Measurements from ENCODE around the gene NAPG.

DNA sequence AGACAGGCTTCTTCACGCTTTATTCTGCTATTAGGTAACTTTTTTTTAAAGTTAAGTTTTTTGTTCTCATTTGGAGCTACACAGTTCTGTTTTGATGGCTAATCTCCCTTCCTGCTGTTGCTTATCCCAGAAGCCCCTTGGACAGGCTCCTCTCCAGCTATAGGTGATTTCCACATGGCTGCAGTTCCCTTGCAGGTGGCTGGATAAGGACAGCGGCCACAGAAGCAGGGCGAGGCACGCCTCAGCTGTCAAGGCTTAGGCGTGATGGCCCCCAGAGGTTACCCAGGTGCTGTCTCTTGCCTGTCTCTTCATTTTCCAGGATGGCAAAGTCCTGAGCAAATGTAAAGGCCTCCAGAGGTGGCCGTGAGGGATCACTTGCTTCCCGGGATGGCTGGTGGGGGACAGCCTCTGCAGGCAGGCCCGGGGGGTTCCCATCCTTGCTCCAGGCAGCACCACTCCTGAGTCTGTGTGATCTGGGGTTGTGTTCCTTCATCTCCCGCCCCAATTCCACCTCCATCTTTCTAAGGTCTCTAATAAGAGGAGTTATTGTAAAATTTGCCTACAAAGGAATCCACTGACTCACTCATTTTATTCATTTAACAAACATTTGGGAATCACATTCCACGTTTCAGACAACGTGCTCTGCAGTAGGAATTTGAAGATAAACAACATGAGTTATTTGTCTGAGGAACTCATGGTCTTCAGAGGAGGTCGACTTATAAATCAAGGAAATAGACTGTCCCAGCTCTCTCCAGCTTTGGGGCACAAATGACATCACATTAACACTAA, 53.4 kb downstream of the NAPG start:
- TF ChIP-seq, protein P1, sequence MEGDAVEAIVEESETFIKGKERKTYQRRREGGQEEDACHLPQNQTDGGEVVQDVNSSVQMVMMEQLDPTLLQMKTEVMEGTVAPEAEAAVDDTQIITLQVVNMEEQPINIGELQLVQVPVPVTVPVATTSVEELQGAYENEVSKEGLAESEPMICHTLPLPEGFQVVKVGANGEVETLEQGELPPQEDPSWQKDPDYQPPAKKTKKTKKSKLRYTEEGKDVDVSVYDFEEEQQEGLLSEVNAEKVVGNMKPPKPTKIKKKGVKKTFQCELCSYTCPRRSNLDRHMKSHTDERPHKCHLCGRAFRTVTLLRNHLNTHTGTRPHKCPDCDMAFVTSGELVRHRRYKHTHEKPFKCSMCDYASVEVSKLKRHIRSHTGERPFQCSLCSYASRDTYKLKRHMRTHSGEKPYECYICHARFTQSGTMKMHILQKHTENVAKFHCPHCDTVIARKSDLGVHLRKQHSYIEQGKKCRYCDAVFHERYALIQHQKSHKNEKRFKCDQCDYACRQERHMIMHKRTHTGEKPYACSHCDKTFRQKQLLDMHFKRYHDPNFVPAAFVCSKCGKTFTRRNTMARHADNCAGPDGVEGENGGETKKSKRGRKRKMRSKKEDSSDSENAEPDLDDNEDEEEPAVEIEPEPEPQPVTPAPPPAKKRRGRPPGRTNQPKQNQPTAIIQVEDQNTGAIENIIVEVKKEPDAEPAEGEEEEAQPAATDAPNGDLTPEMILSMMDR (IDR thresholded peaks at IDR 0.05): no peak
- no peak for TF ChIP-seq RNF2 (IDR thresholded peaks at IDR 0.05; ENCODE audit: borderline replicate concordance, low read depth)
- TF ChIP-seq RARB (CRISPR knock-in tag; IDR thresholded peaks at IDR 0.05): no peak
- no peak for TF ChIP-seq PHF8 (IDR thresholded peaks at IDR 0.05; ENCODE audit: borderline replicate concordance, low read depth)
- TF ChIP-seq POLR2A (IDR thresholded peaks at IDR 0.05; ENCODE audit: low read length): no peak
- no peak for TF ChIP-seq NFE2L2 (conservative IDR thresholded peaks at IDR 0.05; ENCODE audit: low read length)
- no peak for TF ChIP-seq FOSL2 (IDR thresholded peaks at IDR 0.05)
- TF ChIP-seq FOSL2 (CRISPR knock-in tag; IDR thresholded peaks at IDR 0.05): no peak
- TF ChIP-seq RCOR1 (IDR thresholded peaks at IDR 0.05; ENCODE audit: low read depth, low read length): no peak
- TF ChIP-seq TP53 (CRISPR knock-in tag; IDR thresholded peaks at IDR 0.05): no peak
- no peak for TF ChIP-seq RAD21 (conservative IDR thresholded peaks at IDR 0.05 in 1 of 2, IDR thresholded peaks at IDR 0.05 in 1 of 2)
- no peak for TF ChIP-seq POLR2AphosphoS2 (conservative IDR thresholded peaks at IDR 0.05; ENCODE audit: low read length)
- TF ChIP-seq, protein P2, sequence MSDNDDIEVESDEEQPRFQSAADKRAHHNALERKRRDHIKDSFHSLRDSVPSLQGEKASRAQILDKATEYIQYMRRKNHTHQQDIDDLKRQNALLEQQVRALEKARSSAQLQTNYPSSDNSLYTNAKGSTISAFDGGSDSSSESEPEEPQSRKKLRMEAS (IDR thresholded peaks at IDR 0.05): no peak

Data from A549 (cell line).